GM13976 (cell line): ENCODE data around the gene GRIN2A.

Experiments used
- DNase-seq: peaks from one replicate; pipeline ENCODE4 v3.0.0; 2012; ENCODE audit warnings: low spot score
- CTCF ChIP-seq: IDR thresholded peaks from 2 replicates; pipeline ENCODE4 v1.5.1; 2012; ENCODE audit warnings: borderline replicate concordance, mild to moderate bottlenecking; ENCODE audit not compliant: insufficient read depth; ENCODE audit errors: extremely low read depth, missing control alignments, control extremely low read depth
- in situ Hi-C: fragments of 300-500 bp; cut with MboI; formaldehyde crosslinking; loops from one replicate; pipeline ENCODE4 v1.12.0; 2022; ENCODE audit warnings: low sequenced_read_pairs, mixed read lengths, inconsistent platforms; ENCODE audit not compliant: unreplicated experiment

Gene GRIN2A

GRCh38 chr16:9948933-9949332, 233.3 kb downstream of the GRIN2A start:
- no peak for DNase-seq
- in situ Hi-C loops: no loop called here
- no peak for TF ChIP-seq CTCF

- in situ Hi-C loops: no loop called here
- no peak for TF ChIP-seq CTCF
- no peak for DNase-seq
These were observed 236.1 kb downstream of the GRIN2A start for GRCh38 chr16:9946022-9946720.

GRCh38 chr16:9943121-9943520, 239.1 kb downstream of the GRIN2A start:
- in situ Hi-C loops: no loop called here
- TF ChIP-seq CTCF: no peak
- DNase-seq: no peak

- no peak for TF ChIP-seq CTCF
- in situ Hi-C loops: no loop called here
These were observed 241.0 kb downstream of the GRIN2A start for GRCh38 chr16:9941245-9941644.

GRCh38 chr16:9934723-9935508, 247.3 kb downstream of the GRIN2A start:
- in situ Hi-C loops: no loop called here

More at GRCh38 chr16:9941245-9941644, 241.0 kb downstream of the GRIN2A start:
- DNase-seq: no peak

GRCh38 chr16:9932919-9933653, 249.1 kb downstream of the GRIN2A start:
- no peak for TF ChIP-seq CTCF
- no peak for DNase-seq
- in situ Hi-C loops: no loop called here

More at GRCh38 chr16:9934723-9935508, 247.3 kb downstream of the GRIN2A start:
- no peak for TF ChIP-seq CTCF
- no peak for DNase-seq
